CD4-positive, alpha-beta T cell (primary cell): ENCODE measurements around the gene LHX8. TPM values are rescaled to one million over a fixed set of nuclear protein-coding genes. Genes with fewer than 3 reads are reported as not detected.

ENCODE experiments used
- ATAC-seq: fragments of 200-7000 bp; cut with Tn5 transposase; one replicate; pipeline ENCODE4 v1.10.0; 2022; ENCODE audit warnings: mild to moderate bottlenecking; ENCODE audit not compliant: poor library complexity
- CTCF ChIA-PET: fragments of 350-600 bp; sonication (Branson Sonifier 250); formaldehyde crosslinking; loops from one replicate; lab custom pipeline; 2021; ENCODE audit warnings: antibody characterized with exemption, inconsistent platforms; lab: Charles Lee
- POLR2A ChIA-PET: fragments of 350-600 bp; sonication (Branson Sonifier 250); formaldehyde crosslinking; loops from one replicate; lab custom pipeline; 2021; ENCODE audit warnings: antibody characterized with exemption, inconsistent platforms; lab: Charles Lee
- DNase-seq, 14 experiments: peaks; one replicate each; pipeline ENCODE4 v3.0.0-alpha.2; 2013 to 2020; ENCODE audit warnings: mixed read lengths in 2 of 14
- H3K27ac ChIP-seq, 2 donors: one replicate each; pipeline versions ENCODE4 v1.5.1 to v1.7.0; 2013; ENCODE audit warnings: low read length in 2 of 2, low read depth in 1 of 2, mild to moderate bottlenecking in 1 of 2
- H3K27me3 ChIP-seq, 2 experiments: 1 replicate in 1 of 2; 2 replicates in 1 of 2; pipeline versions ENCODE4 v1.6.1 to v1.7.0; 2013; ENCODE audit warnings: low read length in 2 of 2, control low read depth in 1 of 2, mild to moderate bottlenecking in 1 of 2, moderate library complexity in 1 of 2; ENCODE audit not compliant: insufficient read depth in 2 of 2, control insufficient read depth in 1 of 2
- H3K36me3 ChIP-seq: one replicate; pipeline ENCODE4 v1.6.1; 2013; ENCODE audit warnings: low read length, control low read depth; ENCODE audit not compliant: insufficient read depth
- H3K4me1 ChIP-seq: one replicate; pipeline ENCODE4 v1.6.1; 2013; ENCODE audit warnings: low read length, control low read depth; ENCODE audit not compliant: insufficient read depth
- H3K4me3 ChIP-seq: one replicate; pipeline ENCODE4 v1.5.1; 2013; ENCODE audit warnings: mild to moderate bottlenecking, low read length, moderate library complexity
- H3K9me3 ChIP-seq, 2 experiments: 1 replicate in 1 of 2; 2 replicates in 1 of 2; pipeline versions ENCODE4 v1.6.1 to v1.7.0; 2013; ENCODE audit warnings: low read length in 2 of 2, mild to moderate bottlenecking in 2 of 2, control low read depth in 1 of 2, moderate library complexity in 1 of 2; ENCODE audit not compliant: control insufficient read depth in 1 of 2, insufficient read depth in 1 of 2
- H3K27ac Mint-ChIP-seq: one replicate; pipeline ENCODE4 v1.8.0; 2020; ENCODE audit warnings: mixed read lengths
- H3K27me3 Mint-ChIP-seq: one replicate; pipeline ENCODE4 v1.8.0; 2021; ENCODE audit warnings: mixed read lengths
- H3K36me3 Mint-ChIP-seq: one replicate; pipeline ENCODE4 v1.8.0; 2021; ENCODE audit warnings: low read depth, mixed read lengths
- H3K4me1 Mint-ChIP-seq: one replicate; pipeline ENCODE4 v1.8.0; 2021; ENCODE audit warnings: low read depth, mixed read lengths
- H3K4me3 Mint-ChIP-seq: one replicate; pipeline ENCODE4 v1.8.0; 2020; ENCODE audit warnings: mild to moderate bottlenecking, mixed read lengths
- H3K9me3 Mint-ChIP-seq: one replicate; pipeline ENCODE4 v1.8.0; 2020; ENCODE audit warnings: mixed read lengths
- intact Hi-C, 2 experiments: fragments of 100-400 bp; cut with DNase I in 1 of 2; cut with micrococcal nuclease in 1 of 2; formaldehyde crosslinking; loops; one replicate each; pipeline versions ENCODE4 v1.15.1 to v1.9.0; 2023 to 2025; cut with DNase I, micrococcal nuclease
- total RNA-seq, 174 experiments: library from RNA in 2 of 174; stranded (reverse) in 2 of 174; gene quantifications; one replicate each; pipeline ENCODE4 v1.2.3 and lab custom pipeline; 2021 to 2026
- TF ChIP-seq, protein P1 (sequence below): fragments of 200-600 bp; IDR thresholded peaks from one replicate; pipeline ENCODE4 v1.8.0; 2022; ENCODE audit warnings: antibody characterized with exemption, mild to moderate bottlenecking

LHX8 gene
- total RNA-seq, 2 experiments from 2014 or later: not detected

DNA sequence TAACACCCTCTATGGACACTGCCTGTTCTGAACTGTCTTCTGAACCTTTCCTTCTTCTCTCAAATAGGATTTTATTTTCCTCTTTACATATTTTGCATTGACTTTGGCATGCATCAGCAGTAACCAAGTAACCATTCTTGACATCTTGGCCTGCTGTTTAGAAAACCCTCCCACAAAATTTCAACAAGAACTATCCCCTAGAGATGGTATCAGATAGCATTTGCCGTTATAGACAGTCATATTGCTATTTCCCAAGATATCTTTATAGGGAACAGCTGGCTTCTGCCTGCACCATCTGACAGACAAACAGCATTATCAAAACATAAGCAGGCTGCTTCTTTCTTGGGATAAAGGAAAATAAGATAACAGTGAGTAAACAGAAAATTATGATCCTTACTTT, 54.7 kb downstream of the LHX8 start:
- no peak overlapping the region for H3K4me3 Mint-ChIP-seq
- ChIA-PET POLR2A (no interaction called here), CTCF (no interaction called here)
- no peaks in the 10 kb centered on the region for H3K27me3 Mint-ChIP-seq
- no peak for DNase-seq
- no peaks in the 10 kb centered on the region for H3K36me3 Mint-ChIP-seq
- no peak overlapping the region for H3K27ac ChIP-seq
- no peak overlapping the region for H3K27ac Mint-ChIP-seq
- no peaks in the 10 kb centered on the region for H3K4me1 ChIP-seq
- TF ChIP-seq, protein P1, sequence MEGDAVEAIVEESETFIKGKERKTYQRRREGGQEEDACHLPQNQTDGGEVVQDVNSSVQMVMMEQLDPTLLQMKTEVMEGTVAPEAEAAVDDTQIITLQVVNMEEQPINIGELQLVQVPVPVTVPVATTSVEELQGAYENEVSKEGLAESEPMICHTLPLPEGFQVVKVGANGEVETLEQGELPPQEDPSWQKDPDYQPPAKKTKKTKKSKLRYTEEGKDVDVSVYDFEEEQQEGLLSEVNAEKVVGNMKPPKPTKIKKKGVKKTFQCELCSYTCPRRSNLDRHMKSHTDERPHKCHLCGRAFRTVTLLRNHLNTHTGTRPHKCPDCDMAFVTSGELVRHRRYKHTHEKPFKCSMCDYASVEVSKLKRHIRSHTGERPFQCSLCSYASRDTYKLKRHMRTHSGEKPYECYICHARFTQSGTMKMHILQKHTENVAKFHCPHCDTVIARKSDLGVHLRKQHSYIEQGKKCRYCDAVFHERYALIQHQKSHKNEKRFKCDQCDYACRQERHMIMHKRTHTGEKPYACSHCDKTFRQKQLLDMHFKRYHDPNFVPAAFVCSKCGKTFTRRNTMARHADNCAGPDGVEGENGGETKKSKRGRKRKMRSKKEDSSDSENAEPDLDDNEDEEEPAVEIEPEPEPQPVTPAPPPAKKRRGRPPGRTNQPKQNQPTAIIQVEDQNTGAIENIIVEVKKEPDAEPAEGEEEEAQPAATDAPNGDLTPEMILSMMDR: no peak
- H3K9me3 ChIP-seq: no peaks in the 10 kb centered on the region
- H3K27me3 ChIP-seq: no peaks in the 10 kb centered on the region
- intact Hi-C loops: no loop called here
- no peaks in the 10 kb centered on the region for H3K4me1 Mint-ChIP-seq
- peaks cover 3% of the 10 kb centered on the region for H3K9me3 Mint-ChIP-seq
- H3K36me3 ChIP-seq: no peaks in the 10 kb centered on the region
- no peak for ATAC-seq
- no peak overlapping the region for H3K4me3 ChIP-seq

DNA sequence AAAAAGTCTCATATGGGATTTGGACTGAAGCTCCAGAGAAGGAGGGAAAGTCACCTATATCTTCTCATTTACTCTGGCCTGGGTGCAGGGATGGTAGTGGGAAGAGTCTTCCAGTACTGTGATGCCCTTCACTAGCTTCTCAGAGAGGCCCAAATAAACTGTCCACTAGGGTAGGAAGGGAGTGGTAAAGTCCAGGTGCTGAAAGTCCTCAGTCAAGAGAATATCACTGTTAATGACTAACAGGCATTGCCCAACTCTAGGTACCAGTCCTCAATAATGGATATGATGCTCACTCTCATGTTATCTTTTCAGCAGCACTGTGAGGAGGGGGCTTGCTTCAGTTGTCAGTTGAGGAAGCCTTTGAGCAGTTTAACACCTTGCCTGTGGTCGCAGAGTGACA, 64.0 kb downstream of the LHX8 start:
- Histone ChIP-seq H3K36me3 (no peaks in the 10 kb centered on the region), H3K4me3 (no peak overlapping the region), H3K27ac (no peak overlapping the region), H3K9me3 (no peaks in the 10 kb centered on the region), H3K27me3 (no peaks in the 10 kb centered on the region), H3K4me1 (no peaks in the 10 kb centered on the region)
- Mint-ChIP-seq H3K4me3 (no peak overlapping the region), H3K27me3 (peaks cover 5% of the 10 kb centered on the region), H3K9me3 (no peaks in the 10 kb centered on the region), H3K36me3 (no peaks in the 10 kb centered on the region), H3K27ac (no peak overlapping the region), H3K4me1 (no peaks in the 10 kb centered on the region)
- POLR2A ChIA-PET: no interaction called here
- DNase-seq (no peak), ATAC-seq (no peak)
- CTCF ChIA-PET: no interaction called here
- intact Hi-C loops: no loop called here
- TF ChIP-seq, protein P1: no peak

DNA sequence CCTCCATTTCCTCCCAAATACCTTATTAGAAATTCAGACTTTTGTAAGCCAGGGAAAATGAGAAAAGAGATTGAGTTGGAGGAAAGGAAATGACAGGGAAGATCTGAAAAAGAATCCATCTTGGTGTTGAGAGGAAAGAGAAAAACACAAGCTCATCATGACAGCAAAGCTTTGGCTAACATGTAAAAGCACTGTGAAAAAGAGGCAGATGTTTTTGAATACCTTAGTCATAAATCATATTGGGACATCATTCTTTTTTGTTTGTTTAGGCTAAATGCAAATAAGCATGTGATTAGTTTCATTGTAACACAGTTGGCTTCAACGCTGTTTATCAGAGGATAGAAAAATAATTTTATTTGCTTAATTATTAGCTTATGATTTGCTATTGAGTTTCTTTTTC, 64.6 kb downstream of the LHX8 start:
- TF ChIP-seq, protein P1: no peak
- Mint-ChIP-seq H3K9me3 (no peaks in the 10 kb centered on the region), H3K36me3 (no peaks in the 10 kb centered on the region), H3K4me1 (no peaks in the 10 kb centered on the region), H3K27ac (no peak overlapping the region), H3K4me3 (no peak overlapping the region), H3K27me3 (peaks cover 5% of the 10 kb centered on the region)
- ChIA-PET POLR2A (no interaction called here), CTCF (no interaction called here)
- Histone ChIP-seq H3K36me3 (no peaks in the 10 kb centered on the region), H3K9me3 (no peaks in the 10 kb centered on the region), H3K27ac (no peak overlapping the region), H3K4me1 (no peaks in the 10 kb centered on the region), H3K27me3 (no peaks in the 10 kb centered on the region), H3K4me3 (no peak overlapping the region)
- ATAC-seq: no peak
- DNase-seq: no peak
- intact Hi-C loops: no loop called here
